Neural cell (in vitro differentiated cells): ENCODE data around the gene ASIC4. TPM values are rescaled to one million over a fixed set of nuclear protein-coding genes. Genes with fewer than 3 reads are reported as not detected.

Experiments
- H2AFZ ChIP-seq: fragments of 200-600, 300-800 bp; sonication (generic), shearing (Covaris generic); 2 replicates; pipeline ENCODE4 v1.6.0; 2014; ENCODE audit warnings: low read depth, mild to moderate bottlenecking, antibody characterized with exemption, low read length, moderate library complexity
- H3F3A ChIP-seq: fragments of 200-600 bp; shearing (Covaris generic); 2 replicates; pipeline ENCODE4 v1.6.1; 2016; ENCODE audit warnings: mild to moderate bottlenecking, moderate library complexity, mixed read lengths, antibody characterized with exemption, low read length; ENCODE audit not compliant: insufficient read depth, poor library complexity, severe bottlenecking
- H3K27ac ChIP-seq: fragments of 200-600, 300-800 bp; sonication (generic), shearing (Covaris generic); 2 replicates; pipeline ENCODE4 v1.5.1; 2014; ENCODE audit warnings: mild to moderate bottlenecking, low read length, moderate library complexity
- H3K27me3 ChIP-seq: fragments of 300-800, 200-600 bp; sonication (generic), shearing (Covaris generic); 2 replicates; pipeline ENCODE4 v1.6.0; 2014; ENCODE audit warnings: mild to moderate bottlenecking, low read depth, low read length, moderate library complexity; ENCODE audit not compliant: insufficient read depth
- H3K36me3 ChIP-seq: fragments of 300-800, 200-600 bp; sonication (generic), shearing (Covaris generic); 2 replicates; pipeline ENCODE4 v1.5.1; 2014; ENCODE audit warnings: mild to moderate bottlenecking, antibody characterized with exemption, low read length, moderate library complexity; ENCODE audit not compliant: insufficient read depth
- H3K4me2 ChIP-seq: fragments of 300-800, 200-600 bp; sonication (generic), shearing (Covaris generic); 2 replicates; pipeline ENCODE4 v1.6.0; 2014; ENCODE audit warnings: mild to moderate bottlenecking, low read length
- H3K4me3 ChIP-seq: fragments of 300-800, 200-600 bp; sonication (generic), shearing (Covaris generic); 2 replicates; pipeline ENCODE4 v1.5.1; 2014; ENCODE audit warnings: mild to moderate bottlenecking, low read length, moderate library complexity
- H3K79me2 ChIP-seq: fragments of 200-600 bp; shearing (Covaris generic); replicated peaks from 2 replicates; pipeline ENCODE4 v1.6.0; 2014; ENCODE audit warnings: mild to moderate bottlenecking, low read length, moderate library complexity; ENCODE audit not compliant: insufficient read depth
- H3K9ac ChIP-seq: fragments of 300-800, 200-600 bp; sonication (generic), shearing (Covaris generic); 2 replicates; pipeline ENCODE4 v1.6.1; 2016; ENCODE audit warnings: mild to moderate bottlenecking, low read length, mixed read lengths
- H3K9me2 ChIP-seq: fragments of 200-600 bp; shearing (Covaris generic); 2 replicates; pipeline ENCODE4 v1.6.1; 2016; ENCODE audit warnings: mild to moderate bottlenecking, low read length, mixed read lengths; ENCODE audit not compliant: insufficient read depth
- H3K9me3 ChIP-seq: fragments of 200-600, 300-800 bp; sonication (generic), shearing (Covaris generic); 2 replicates; pipeline ENCODE4 v1.6.1; 2016; ENCODE audit warnings: mild to moderate bottlenecking, mixed run types, low read length, moderate library complexity, mixed read lengths
- H4K20me1 ChIP-seq: fragments of 200-600 bp; shearing (Covaris generic); 2 replicates; pipeline ENCODE4 v1.6.1; 2016; ENCODE audit warnings: mild to moderate bottlenecking, mixed run types; ENCODE audit not compliant: insufficient read depth
- EP300 ChIP-seq: fragments of 450-650 bp; conservative IDR thresholded peaks from 2 replicates; pipeline ENCODE4 v1.6.1; 2014; ENCODE audit warnings: antibody characterized with exemption, mild to moderate bottlenecking, moderate library complexity; ENCODE audit not compliant: poor library complexity, severe bottlenecking
- EZH2 ChIP-seq: fragments of 200-600, 300-800 bp; shearing (Covaris generic), sonication (generic); IDR thresholded peaks from 2 replicates; pipeline ENCODE4 v1.6.1; 2014; ENCODE audit warnings: antibody characterized with exemption, low read length, borderline replicate concordance, mild to moderate bottlenecking; ENCODE audit not compliant: insufficient read depth, poor library complexity, severe bottlenecking
- MXI1 ChIP-seq: fragments of 450-650 bp; conservative IDR thresholded peaks from 2 replicates; pipeline ENCODE4 v1.6.1; 2014; ENCODE audit warnings: antibody characterized with exemption, mild to moderate bottlenecking; ENCODE audit not compliant: poor library complexity, severe bottlenecking
- POLR2AphosphoS5 ChIP-seq: IDR thresholded peaks from 2 replicates; pipeline ENCODE4 v1.6.1; 2012
- RAD21 ChIP-seq: fragments of 450-650 bp; conservative IDR thresholded peaks from 2 replicates; pipeline ENCODE4 v1.6.1; 2014; ENCODE audit warnings: antibody characterized with exemption, mild to moderate bottlenecking, moderate library complexity
- SMC3 ChIP-seq: fragments of 450-650 bp; conservative IDR thresholded peaks from 2 replicates; pipeline ENCODE4 v1.6.1; 2014; ENCODE audit warnings: antibody characterized with exemption, mild to moderate bottlenecking, moderate library complexity; ENCODE audit not compliant: poor library complexity
- TAF1 ChIP-seq: IDR thresholded peaks from 2 replicates; pipeline ENCODE4 v1.6.1; 2012; ENCODE audit warnings: low read depth
- polyA plus RNA-seq: library from polyadenylated mRNA; depleted of rRNA; stranded (reverse); fragments of >200 nt; gene quantifications from 2 replicates; pipeline ENCODE4 v1.2.3, GENCODE V29; 2014
- TF ChIP-seq, protein P1 (sequence below): fragments of 450-650 bp; IDR thresholded peaks from 2 replicates; pipeline ENCODE4 v1.5.1; 2014; ENCODE audit warnings: antibody characterized with exemption, mild to moderate bottlenecking, moderate library complexity; ENCODE audit not compliant: poor library complexity, severe bottlenecking
- TF ChIP-seq, protein P2 (sequence below): IDR thresholded peaks from 2 replicates; pipeline ENCODE4 v1.6.1; 2012; ENCODE audit warnings: borderline replicate concordance

The ASIC4 gene
- polyA plus RNA-seq, 1 donor from 2014 or later: 2.7 TPM

DNA sequence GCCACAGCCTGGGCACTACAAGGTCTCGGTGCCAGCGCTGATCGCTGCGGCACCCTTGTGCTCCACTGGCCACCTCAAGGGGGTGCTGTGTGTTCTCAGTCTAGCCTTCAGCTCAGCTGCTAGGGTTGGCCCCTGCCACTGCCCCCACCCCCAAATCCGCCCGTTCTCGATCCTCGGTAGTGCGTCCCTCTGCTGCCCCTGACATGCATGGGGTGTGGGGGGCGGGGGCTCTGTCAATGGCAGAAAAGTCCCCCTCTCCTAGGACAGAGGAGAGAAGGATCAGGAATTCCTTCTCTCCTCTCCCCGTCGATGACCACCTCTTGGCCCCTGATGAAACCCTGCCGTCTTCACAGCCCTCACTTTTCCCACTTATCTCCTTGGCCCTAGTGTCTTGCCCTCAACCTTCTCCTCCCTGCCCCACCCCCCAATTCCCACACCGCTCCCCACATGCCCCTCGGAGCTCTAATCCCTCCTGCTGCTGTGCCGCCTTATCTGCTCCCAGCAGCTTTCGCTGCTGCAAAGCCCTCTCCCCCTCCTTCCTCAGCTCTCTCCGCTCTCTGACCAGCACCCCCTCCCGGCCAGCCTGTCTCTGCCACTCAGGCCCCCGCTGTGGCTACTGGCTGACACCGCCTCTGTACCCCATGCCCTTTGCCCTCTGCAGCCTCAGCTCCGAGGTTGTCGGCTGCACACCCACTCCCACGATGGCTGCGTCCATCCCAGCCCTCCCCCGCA lies 4.3 kb upstream of the ASIC4 start:
- Histone ChIP-seq H3K27me3 (no peaks in the 10 kb centered on the region), H3K9me2 (no peaks in the 10 kb centered on the region), H3K27ac (no peak overlapping the region), H3K36me3 (no peaks in the 10 kb centered on the region), H3F3A (no peaks in the 10 kb centered on the region), H3K9me3 (no peaks in the 10 kb centered on the region), H3K79me2 (no peaks in the 10 kb centered on the region), H3K9ac (peak overlapping the region; percentile 9), H4K20me1 (no peaks in the 10 kb centered on the region), H2AFZ (no peak overlapping the region), H3K4me2 (no peak overlapping the region), H3K4me3 (no peak overlapping the region)
- TF ChIP-seq EP300 (no peak), RAD21 (peak; percentile 32), TAF1 (no peak), EZH2 (no peak), POLR2AphosphoS5 (no peak), MXI1 (no peak), SMC3 (peak; percentile 26)
- TF ChIP-seq, protein P1, sequence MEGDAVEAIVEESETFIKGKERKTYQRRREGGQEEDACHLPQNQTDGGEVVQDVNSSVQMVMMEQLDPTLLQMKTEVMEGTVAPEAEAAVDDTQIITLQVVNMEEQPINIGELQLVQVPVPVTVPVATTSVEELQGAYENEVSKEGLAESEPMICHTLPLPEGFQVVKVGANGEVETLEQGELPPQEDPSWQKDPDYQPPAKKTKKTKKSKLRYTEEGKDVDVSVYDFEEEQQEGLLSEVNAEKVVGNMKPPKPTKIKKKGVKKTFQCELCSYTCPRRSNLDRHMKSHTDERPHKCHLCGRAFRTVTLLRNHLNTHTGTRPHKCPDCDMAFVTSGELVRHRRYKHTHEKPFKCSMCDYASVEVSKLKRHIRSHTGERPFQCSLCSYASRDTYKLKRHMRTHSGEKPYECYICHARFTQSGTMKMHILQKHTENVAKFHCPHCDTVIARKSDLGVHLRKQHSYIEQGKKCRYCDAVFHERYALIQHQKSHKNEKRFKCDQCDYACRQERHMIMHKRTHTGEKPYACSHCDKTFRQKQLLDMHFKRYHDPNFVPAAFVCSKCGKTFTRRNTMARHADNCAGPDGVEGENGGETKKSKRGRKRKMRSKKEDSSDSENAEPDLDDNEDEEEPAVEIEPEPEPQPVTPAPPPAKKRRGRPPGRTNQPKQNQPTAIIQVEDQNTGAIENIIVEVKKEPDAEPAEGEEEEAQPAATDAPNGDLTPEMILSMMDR: peak; percentile 69
- TF ChIP-seq, protein P2, sequence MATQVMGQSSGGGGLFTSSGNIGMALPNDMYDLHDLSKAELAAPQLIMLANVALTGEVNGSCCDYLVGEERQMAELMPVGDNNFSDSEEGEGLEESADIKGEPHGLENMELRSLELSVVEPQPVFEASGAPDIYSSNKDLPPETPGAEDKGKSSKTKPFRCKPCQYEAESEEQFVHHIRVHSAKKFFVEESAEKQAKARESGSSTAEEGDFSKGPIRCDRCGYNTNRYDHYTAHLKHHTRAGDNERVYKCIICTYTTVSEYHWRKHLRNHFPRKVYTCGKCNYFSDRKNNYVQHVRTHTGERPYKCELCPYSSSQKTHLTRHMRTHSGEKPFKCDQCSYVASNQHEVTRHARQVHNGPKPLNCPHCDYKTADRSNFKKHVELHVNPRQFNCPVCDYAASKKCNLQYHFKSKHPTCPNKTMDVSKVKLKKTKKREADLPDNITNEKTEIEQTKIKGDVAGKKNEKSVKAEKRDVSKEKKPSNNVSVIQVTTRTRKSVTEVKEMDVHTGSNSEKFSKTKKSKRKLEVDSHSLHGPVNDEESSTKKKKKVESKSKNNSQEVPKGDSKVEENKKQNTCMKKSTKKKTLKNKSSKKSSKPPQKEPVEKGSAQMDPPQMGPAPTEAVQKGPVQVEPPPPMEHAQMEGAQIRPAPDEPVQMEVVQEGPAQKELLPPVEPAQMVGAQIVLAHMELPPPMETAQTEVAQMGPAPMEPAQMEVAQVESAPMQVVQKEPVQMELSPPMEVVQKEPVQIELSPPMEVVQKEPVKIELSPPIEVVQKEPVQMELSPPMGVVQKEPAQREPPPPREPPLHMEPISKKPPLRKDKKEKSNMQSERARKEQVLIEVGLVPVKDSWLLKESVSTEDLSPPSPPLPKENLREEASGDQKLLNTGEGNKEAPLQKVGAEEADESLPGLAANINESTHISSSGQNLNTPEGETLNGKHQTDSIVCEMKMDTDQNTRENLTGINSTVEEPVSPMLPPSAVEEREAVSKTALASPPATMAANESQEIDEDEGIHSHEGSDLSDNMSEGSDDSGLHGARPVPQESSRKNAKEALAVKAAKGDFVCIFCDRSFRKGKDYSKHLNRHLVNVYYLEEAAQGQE: no peak

DNA sequence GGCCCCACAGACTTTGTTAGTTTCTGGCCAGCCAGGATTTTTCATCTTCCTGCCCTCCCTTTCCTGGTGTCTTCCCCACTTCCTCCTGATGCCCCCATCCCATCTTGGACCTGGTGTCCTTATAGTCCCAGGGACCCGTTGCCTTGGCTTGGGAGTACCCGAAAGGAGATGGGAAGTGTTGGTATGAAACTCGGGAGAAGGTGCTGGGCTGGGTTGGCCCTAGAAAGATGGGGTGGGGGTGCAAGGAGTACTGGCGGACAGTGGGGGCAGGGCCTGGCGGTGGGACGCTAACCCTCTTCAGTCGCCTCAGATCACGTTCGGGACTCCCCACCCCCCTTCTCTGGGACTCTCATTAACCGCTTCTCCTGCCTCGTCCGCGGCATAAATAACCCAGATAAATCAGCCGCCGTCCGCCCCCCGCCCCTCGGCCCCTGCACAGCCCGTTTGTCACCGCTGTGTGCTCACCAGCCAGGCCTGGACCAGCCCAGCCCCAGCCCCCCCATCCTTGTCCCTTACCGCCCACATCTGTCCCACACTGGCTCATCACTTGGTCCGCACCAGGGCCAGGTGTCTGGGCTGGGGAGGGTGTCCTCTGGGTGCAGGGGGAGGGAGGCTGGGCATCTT lies 3.7 kb upstream of the ASIC4 start:
- no peak overlapping the region for H3K27ac ChIP-seq
- H2AFZ ChIP-seq: no peak overlapping the region
- no peak overlapping the region for H3K4me3 ChIP-seq
- peak overlapping the region; percentile 9 for H3K9ac ChIP-seq
- no peaks in the 10 kb centered on the region for H4K20me1 ChIP-seq
- H3K4me2 ChIP-seq: no peak overlapping the region
- H3F3A ChIP-seq: no peaks in the 10 kb centered on the region
- no peaks in the 10 kb centered on the region for H3K79me2 ChIP-seq
- TF ChIP-seq, protein P1: no peak
- TF ChIP-seq, protein P2: no peak
- no peak for TF ChIP-seq RAD21
- no peak for TF ChIP-seq MXI1
- TF ChIP-seq TAF1: no peak
- TF ChIP-seq POLR2AphosphoS5: no peak
- TF ChIP-seq SMC3: no peak
- TF ChIP-seq EP300: no peak
- no peak for TF ChIP-seq EZH2
- H3K9me3 ChIP-seq: no peaks in the 10 kb centered on the region
- H3K27me3 ChIP-seq: no peaks in the 10 kb centered on the region
- H3K36me3 ChIP-seq: no peaks in the 10 kb centered on the region
- H3K9me2 ChIP-seq: no peaks in the 10 kb centered on the region
